HG02798 (cell line): Measurements from ENCODE around the gene PSTK.

ENCODE experiments used
- ATAC-seq: cut with Tn5 transposase; IDR thresholded peaks from one replicate; pipeline ENCODE4 v1.9.1; 2021; ENCODE audit warnings: mild to moderate bottlenecking; ENCODE audit not compliant: unreplicated experiment, poor library complexity

The PSTK gene

DNA sequence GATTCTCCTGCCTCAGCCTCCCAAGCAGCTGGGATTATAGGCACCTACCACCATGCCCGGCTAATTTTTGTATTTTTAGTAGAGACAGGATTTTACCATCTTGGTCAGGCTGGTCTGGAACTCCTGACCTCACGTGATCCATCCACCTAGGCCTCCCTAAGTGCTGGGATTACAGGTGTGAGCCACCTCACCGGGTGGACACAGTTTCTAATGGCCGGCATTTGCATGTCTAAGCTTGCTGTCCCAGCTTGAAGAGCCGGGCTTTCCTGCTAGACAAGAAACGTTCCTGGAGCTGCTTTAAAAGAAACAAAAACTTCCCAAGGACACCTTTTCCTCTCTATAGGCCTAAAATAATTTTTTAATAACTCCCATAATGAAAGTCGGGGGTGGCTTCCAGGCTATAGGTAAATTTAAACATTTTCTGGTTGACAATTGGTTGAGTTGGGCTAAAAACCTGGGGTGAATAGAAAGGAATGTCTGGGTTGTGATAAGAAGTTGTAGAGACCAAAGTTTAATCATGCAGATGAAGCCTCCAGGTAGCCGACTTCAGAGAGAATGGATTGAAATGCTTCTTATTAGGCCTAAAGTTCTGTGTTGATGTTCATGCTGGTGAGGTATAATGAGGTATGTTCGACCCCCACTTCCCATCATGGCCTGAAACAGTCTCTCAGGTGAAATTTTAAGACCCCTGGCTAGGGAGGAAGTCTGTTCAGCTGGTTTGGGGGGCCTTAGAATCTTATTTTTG, 37.4 kb downstream of the PSTK start:
- ATAC-seq = no peak

DNA sequence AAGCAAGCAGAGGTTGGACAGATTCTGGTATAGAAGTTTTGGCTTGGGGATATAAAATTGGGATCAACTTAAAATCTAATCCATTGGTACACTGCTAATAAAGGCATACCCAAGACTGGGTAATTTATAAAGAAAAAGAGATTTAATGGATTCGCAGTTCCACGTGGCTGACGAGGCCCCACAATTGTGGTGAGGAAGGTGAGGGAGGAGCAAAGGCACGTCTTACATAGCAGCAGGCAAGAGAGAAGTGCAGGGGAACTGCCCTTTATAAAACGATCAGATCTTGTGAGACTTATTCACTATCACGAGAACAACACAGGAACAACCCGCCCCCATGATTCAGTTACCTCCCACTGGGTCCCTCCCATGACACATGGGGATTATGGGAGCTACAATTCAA, 38.3 kb downstream of the PSTK start:
- ATAC-seq = no peak

DNA sequence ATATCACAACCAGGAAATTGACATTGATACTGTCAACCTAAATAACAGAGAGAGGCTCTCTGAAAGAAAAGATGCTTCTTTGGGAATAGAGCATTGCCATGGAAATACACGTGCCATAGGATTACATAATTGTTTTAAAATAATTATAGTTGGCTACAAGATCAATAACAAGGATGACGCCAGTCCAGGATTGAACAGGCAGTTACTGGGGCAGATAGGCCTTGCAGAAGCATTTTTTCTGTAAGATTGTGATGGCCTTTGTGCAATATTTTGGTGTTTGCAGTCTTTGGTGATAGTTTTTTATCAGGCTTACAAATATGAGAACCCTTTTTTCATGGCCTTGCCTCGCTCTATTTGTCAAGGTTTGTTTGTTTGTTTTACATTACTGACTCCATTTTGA, 39.1 kb downstream of the PSTK start:
- no peak for ATAC-seq

DNA sequence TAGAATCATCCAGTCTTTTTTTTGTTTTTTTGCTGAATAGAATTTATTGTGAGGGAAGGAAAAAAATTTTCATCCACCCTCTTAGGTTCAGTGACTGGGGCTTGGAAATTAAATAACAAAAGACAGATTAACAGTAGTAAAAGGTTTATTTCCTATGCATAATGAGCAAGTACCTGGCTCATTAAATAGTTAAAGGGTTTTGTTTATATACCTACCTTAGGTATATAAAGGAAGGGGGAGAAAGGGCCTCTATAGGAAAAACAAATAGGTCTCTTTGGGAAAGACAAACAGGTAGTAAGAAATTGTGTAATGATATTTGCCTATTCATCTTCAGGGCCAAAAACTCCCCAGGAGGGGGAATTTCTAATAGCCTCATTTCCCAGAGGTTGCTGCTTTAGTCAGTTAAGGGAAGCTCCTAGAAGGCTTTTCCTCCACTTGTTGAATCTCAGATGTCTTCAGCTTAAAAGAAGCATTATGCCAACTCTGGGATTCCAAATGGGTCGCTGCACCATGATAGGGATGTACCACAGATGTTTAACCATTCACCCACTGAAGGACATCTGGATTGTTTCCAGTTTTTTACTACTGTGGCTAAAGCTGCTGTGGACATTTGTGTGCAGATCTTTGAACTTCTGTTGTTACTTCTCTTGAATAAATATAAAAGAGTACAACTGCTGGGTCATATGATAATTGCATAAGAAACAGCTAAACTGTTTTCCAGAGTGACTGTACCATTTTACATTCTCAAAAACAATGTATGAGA, 39.9 kb downstream of the PSTK start:
- ATAC-seq = no peak

DNA sequence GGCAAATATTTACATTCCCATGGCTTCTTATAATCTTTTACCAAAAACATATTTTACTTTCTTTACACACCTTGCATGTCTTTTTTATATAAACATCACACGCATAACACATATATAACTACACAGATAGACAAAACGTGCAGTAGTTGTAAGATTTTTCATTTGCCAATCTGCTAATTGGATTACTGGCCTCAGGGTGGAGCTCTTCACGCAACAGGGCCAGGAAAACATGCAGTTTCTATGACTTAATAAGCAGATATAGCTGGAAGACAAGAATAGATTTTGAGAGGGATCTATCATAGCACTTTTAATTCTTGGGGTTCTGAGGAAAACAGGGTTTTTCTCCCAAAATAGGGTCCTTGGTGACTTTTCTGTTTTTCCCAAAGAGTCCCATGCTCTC, 41.3 kb downstream of the PSTK start:
- ATAC-seq = no peak

DNA sequence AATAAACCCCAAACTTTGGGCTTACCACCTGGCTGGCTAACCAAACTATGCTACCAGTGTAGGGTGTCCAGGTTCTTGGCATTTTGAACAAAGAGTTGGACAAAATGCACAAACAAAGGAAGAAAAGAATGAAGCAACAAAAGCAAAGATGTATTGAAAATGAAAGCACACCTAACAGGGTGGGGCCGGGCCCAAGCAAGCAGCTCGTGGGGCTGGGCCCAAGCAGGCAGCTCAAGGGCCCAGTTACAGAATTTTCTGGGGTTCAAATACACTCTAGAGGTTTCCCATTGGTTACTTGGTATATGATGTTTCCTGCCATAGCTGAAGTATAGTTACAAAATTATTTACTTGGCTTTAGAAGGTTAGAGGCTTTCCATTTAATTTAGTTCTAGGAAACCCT, 44.3 kb downstream of the PSTK start:
- no peak for ATAC-seq

DNA sequence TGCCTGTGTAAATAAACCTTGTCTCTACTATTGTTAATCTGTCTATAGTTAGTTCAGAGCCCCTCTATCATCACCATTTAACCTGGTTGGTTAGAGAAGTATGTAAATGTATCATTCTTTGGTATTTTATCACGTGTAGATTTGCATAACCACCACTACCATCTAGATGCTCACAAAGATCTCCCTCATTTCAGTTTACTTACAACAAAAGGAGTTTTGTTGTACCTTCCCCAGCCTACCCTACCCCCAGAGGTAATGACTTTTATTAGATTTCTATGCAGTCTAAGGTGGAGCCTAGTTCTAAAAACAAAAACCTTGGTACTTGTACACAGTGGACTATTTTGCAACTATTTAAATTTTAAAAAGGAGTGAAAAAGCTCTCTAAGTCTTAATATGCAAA, 46.1 kb downstream of the PSTK start:
- no peak for ATAC-seq

DNA sequence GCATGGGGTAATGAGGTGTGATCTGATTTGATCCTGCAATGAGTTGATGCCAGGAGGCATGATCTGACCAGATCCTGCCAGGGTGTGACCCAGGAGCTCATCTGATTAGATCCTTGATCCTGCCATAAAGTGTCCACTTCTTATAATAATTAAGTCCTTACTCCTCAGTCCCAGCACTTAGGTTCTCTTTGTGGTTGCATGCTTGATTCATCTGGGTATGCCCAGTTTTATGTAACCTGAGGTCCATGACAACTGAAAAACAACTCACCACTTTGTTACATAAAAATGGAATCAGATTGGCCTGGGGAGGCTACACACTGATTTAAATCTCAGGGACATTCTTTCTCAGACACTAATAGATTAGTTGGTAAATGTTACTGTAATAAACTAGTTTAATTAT, 47.7 kb downstream of the PSTK start:
- no peak for ATAC-seq

DNA sequence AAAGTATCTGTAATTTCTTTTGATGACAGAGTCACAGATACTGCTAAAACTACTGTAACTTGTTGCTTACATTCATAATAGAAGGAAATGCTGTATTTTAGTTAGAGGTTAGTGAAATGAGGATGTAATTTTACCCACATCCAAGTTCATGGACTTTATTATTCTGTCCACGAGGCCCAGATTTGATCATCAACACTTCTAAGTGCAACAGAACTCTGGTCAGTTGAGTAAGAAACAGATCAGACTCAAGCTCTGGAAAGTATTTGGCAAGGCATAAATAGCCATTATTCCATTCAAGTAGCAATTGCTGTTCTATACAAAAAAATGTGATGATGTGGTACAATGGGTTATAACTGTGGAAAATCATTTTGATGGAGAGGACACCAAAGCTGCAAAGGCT, 50.9 kb downstream of the PSTK start:
- no peak for ATAC-seq

DNA sequence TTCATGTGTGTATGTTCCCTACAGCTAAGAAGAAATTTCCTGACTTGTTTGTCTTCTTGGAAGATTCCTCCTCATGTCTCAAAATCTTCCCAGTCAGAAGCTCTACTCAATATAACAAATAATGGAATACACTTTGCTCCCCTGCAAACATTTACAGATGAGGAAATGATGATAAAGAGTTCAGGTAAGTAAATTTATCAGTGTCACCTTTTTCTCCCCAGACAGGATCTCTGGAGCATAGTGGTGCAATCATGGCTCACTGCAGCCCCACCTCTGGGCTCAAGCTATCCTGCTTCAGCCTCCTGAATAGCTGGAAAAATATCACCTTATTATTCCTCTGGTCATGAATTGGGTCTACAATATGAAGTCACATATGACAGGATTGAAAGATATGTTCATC, 54.1 kb downstream of the PSTK start:
- no peak for ATAC-seq

DNA sequence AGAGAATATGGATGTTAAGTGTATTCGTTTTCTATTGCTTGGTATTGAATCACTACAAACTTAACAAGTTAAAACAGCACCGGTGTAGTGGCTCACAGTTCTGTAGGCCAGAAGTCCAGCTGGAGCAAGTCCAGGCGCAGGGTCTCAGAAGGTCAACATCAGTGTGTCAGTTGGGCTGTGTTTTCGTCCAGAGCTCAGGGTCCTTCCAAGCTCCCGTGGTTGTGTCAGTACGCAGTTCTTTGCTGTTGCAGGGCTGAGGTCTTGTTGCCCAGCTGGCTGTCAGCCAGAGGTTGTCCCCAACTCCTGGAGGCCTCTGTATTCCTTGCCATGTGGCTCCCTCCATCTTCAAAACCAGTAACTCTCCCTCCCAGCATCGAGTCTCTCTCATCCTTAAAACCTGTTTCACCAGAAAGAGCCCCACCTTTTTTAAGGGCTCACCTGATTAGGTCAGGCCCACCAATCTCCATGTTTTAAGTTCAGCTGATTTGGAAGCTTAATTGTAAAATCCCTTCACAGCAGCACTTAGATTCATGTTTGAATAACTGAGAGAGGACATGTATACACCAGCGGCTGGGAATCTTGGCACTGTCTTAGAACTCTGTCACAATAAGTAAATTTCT, 55.4 kb downstream of the PSTK start:
- no peak for ATAC-seq

DNA sequence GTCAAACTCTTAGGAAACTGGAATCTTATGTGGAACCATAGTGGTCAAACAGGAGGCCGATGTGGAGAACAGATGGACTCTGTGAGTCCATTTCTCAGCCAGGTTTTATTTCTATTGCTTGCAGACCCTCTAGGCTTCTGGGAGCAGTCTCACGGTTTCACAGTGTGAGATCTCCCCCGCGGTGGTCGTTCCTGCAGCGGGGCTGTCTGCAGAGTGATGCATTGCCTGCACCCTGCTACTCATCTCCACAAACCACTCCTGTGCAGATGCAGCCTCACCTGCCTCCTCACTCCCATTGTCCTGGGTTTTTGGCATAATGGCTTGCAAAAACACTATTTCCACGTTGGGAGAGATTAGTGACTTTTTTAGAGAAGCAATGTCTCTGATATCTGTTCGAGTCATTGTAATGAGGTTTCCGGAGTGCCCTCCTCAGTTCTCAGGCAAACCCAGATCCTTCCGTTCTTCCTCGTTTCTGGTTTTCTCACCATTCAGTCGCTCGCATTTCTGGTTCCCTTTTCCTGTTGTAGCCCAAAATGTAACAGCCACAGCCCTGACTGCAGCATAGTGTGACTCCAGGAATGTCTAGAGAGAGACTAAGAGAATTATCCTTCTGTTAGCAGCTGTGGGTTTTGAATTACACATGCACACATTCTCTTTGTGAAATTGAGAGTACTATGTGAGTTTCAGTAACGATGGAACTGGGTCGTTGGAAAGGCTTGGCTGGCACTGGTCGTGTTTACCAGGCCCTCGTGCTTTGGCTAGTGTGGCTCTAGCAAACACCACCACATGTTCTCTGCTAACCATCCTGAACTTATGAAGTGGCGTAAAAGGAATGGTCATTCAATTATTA, 58.8 kb downstream of the PSTK start:
- no peak for ATAC-seq

DNA sequence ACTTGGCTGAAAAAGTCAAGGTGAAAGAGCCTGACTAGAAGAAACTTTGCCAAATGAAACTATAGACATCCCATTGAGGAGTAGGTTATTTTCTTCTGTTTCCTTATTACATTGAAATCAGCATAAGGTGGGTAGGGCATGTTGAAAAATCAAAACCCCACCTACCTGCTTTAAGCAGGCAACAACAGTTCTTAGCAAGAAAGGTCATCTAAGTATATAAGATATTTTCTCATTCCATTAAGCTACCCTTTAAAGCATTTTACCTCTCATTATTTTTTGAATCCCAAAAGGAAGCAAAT, 59.4 kb downstream of the PSTK start:
- no peak for ATAC-seq
